ENCODE data around the gene RNF212B. TPM values are rescaled to one million over a fixed set of nuclear protein-coding genes. Genes with fewer than 3 reads are reported as not detected.

RNF212B gene
- total and polyA plus RNA-seq, 9 donors = not detected

DNA sequence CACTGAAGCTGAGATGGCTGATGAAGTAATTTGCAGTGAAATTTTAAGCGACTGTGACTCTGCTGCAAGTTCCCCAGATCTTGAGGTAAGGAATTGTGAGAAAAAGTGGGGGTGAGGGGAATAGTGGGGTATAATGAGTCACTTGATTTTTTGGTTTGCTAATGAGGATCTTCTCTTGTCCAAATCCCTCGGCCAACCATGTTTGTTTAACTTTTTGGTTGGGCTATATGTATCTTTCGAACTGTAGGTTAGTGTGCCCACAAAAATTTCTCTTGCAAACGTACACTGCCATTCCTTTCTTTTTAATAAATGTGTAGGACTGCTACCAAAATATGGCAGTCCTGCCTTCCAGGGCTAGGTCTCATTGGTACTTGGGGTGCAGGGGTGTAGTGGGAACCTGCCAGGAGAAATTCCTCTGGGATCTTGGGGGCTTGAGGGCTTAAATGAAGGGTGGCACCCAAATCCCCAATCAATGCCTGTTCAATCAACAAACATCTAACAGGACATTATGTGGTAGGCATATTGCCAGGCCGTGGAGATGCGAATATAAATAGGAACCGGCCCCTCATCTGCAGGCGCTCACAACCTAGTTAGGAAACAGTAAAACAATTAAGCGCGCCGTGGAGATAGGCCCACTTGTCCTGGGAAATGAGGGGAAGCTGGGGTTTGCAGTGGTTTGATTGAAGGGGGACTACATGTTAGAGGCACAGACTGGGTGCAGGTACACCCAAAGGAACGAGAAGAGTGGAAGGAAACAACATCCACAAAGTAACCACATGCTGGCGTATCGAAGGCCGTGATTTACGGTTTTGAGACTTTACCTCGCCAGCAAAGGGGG is 82.2 kb downstream of the RNF212B start:
- Histone ChIP-seq H3K4me1 (ENCODE audit: insufficient read depth) (peaks cover 9% of the 10 kb centered on the region), H3K27ac (peak overlapping the region in 1 of 2 donors; percentile 98), H3K36me3 (no peaks in the 10 kb centered on the region), H3K9me3 (no peaks in the 10 kb centered on the region), H3K27me3 (no peaks in the 10 kb centered on the region), H3K4me3 (peak overlapping the region; percentile 46)
- whole genome bisulfite sequencing, 3 donors = 85 to 94% (median 89%) methylated on average over 17 of the region's 17 CpGs
- intact Hi-C loops (cut with DNase I) = loop anchor here (1.0 to 10.0 kb wide), 6 partner anchors 17 to 245 kb away; partner anchors contain the start of genes NGDN (in 3 of the 4), PPP1R3E (in 2 of the 4), AP1G2 (in 1 of the 4) and THTPA (in 1 of the 4)
- TF ChIP-seq, protein P1, sequence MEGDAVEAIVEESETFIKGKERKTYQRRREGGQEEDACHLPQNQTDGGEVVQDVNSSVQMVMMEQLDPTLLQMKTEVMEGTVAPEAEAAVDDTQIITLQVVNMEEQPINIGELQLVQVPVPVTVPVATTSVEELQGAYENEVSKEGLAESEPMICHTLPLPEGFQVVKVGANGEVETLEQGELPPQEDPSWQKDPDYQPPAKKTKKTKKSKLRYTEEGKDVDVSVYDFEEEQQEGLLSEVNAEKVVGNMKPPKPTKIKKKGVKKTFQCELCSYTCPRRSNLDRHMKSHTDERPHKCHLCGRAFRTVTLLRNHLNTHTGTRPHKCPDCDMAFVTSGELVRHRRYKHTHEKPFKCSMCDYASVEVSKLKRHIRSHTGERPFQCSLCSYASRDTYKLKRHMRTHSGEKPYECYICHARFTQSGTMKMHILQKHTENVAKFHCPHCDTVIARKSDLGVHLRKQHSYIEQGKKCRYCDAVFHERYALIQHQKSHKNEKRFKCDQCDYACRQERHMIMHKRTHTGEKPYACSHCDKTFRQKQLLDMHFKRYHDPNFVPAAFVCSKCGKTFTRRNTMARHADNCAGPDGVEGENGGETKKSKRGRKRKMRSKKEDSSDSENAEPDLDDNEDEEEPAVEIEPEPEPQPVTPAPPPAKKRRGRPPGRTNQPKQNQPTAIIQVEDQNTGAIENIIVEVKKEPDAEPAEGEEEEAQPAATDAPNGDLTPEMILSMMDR (IDR thresholded peaks at IDR 0.05) = no peak
- TF ChIP-seq EP300 (IDR thresholded peaks at IDR 0.05) = no peak
- TF ChIP-seq POLR2A (IDR thresholded peaks at IDR 0.05) = peak; percentile 19
- peak in 3 of 5 donors; percentile 28 to 52 (median 44) for DNase-seq

DNA sequence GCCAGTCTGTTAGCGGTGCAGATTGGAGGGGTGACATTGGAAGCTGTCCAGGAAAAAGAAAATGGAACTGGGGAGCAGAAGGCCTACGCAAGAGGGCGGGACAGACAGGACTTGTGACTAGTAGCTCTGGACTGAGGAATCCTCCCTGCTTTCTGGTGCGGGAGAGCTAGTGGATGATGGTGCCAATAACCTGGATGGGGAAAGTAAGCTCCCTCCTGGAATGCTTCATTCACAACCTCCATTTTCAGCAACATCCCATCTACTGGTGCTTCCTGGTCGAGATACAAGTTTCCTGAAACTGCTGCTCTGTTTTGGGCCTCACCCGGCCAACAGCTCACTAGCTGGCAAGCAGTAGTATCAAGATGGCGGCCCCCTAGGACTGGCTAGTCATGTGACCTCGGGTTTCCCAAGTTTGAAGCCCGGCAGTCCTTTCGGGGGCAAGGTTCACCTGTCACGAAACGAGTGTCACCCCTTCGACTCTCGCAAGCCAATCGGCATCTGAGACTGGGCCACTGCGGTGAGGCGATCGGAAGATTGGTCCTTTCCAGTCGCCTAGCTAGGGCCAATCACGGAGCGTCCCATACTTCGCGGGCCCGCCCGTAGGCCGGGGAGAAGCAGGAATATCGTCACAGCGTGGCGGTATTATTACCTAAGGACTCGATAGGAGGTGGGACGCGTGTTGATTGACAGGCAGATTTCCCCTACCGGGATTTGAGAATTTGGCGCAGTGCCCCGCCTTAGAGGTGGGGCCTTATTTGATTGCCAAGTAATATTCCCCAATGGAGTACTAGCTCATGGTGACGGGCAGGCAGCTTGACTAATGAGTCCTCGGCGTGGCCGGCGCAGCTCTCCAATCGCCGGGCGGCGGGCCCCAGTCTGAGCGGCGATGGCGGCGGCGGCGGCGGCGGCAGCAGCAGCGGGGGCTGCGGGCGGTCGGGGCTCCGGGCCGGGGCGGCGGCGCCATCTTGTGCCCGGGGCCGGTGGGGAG is 83.1 kb downstream of the RNF212B start, which contains the start of gene PABPN1:
TSS of gene PABPN1 (plus strand) at position 874 of the 988 bp plus-strand sequence. CDS start at position 887, 13 bp downstream.
- peak within 1 kb of the TSS; percentile 81 for H3K4me3 ChIP-seq
- H3K36me3 ChIP-seq = no peaks in the 10 kb centered on the region
- TF ChIP-seq, protein P1 (IDR thresholded peaks at IDR 0.05) = no peak
- TF ChIP-seq EP300 (IDR thresholded peaks at IDR 0.05) (peak; percentile 74), POLR2A (IDR thresholded peaks at IDR 0.05) (peak; percentile 70)
- intact Hi-C loops (cut with DNase I) = loop anchor here (1.0 to 10.0 kb wide), 6 partner anchors 18 to 244 kb away; partner anchors contain the start of genes NGDN (in 3 of the 4), PPP1R3E (in 2 of the 4), AP1G2 (in 1 of the 4) and THTPA (in 1 of the 4)
- peaks cover 10% of the 10 kb centered on the region for H3K4me1 ChIP-seq (ENCODE audit: insufficient read depth)
- peak within 1 kb of the TSS; percentile 74 to 98 for H3K27ac ChIP-seq
- DNase-seq = peak; percentile 99 to 100 (median 99)
- H3K27me3 ChIP-seq = no peaks in the 10 kb centered on the region
- WGBS, 3 donors = 2 to 6% (median 2%) methylated on average over 43 to 63 of the region's 63 CpGs
- H3K9me3 ChIP-seq = no peaks in the 10 kb centered on the region

DNA sequence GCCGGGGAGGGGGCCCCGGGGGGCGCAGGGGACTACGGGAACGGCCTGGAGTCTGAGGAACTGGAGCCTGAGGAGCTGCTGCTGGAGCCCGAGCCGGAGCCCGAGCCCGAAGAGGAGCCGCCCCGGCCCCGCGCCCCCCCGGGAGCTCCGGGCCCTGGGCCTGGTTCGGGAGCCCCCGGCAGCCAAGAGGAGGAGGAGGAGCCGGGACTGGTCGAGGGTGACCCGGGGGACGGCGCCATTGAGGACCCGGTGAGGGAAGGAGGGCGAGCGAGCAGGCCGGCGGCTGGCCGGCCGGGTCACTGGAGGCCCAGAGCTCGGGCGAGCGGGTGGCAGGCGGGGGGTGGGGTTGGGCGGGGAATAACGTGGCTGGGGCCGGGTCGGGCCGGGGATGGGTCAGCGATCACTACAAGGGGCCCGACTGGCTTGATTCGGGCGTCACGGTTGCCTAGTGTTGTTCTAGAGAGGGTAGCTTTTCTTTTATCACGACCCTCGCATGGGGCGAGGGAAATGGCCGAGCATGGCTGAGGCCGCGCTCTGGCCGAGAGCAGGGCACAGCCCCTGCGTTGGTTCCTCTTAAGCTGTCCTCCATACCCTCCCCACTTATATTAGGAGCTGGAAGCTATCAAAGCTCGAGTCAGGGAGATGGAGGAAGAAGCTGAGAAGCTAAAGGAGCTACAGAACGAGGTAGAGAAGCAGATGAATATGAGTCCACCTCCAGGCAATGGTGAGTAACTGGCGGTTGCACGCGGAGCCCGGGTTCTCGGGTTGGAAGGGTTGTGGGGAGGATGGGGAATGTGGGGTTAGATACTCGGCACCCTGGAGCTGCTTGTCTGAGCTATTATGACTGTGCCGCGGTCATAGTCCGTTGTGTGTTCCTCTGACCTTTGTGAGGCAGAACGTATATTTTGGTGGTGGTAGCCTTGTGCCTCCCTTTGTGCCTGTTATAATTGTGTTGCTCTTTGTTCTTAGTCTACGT is 84.1 kb downstream of the RNF212B start:
- WGBS, 3 donors = 1% methylated on average over 23 to 64 of the region's 64 CpGs
- Histone ChIP-seq H3K4me1 (ENCODE audit: insufficient read depth) (peaks cover 10% of the 10 kb centered on the region), H3K9me3 (no peaks in the 10 kb centered on the region), H3K27ac (peak overlapping the region; percentile 67 to 76), H3K27me3 (no peaks in the 10 kb centered on the region), H3K36me3 (no peaks in the 10 kb centered on the region), H3K4me3 (peak overlapping the region; percentile 81)
- TF ChIP-seq POLR2A (IDR thresholded peaks at IDR 0.05) (no peak), EP300 (IDR thresholded peaks at IDR 0.05) (no peak)
- TF ChIP-seq, protein P1 (IDR thresholded peaks at IDR 0.05) = no peak
- intact Hi-C loops (cut with DNase I) = loop anchor here (2.0 to 10.0 kb wide), 5 partner anchors 19 to 243 kb away; partner anchors contain the start of genes NGDN (in 3 of the 4), PPP1R3E (in 2 of the 4), AP1G2 (in 1 of the 4) and THTPA (in 1 of the 4)
- peak in 1 of 5 donors; percentile 70 for DNase-seq

Small RNAs within 50 kb of the gene (small RNA-seq; reads per million reads assigned to genes)
- gene AL049829.1 (not detected), gene RNU6-1046P (not detected)

Other genes with a start within 250 kb of the RNF212B start
- 10 to 100 TPM in 4 of 7 donors, 1 to 10 TPM in 3; 7.2 to 11.8 (median 10.2) TPM for gene C14orf93, start 227.8 kb upstream of the RNF212B start, total RNA-seq
- gene C14orf93, start 227.8 kb upstream of the RNF212B start, polyA plus RNA-seq = 10 to 100 TPM; 12.1 to 12.7 TPM
- 100 to 1,000 TPM in 1 of 7 donors, 10 to 100 TPM in 6; 65.3 to 144 (median 77.4) TPM for gene PSMB5, start 203.0 kb upstream of the RNF212B start, total RNA-seq
- gene PSMB5, start 203.0 kb upstream of the RNF212B start, polyA plus RNA-seq = 100 to 1,000 TPM in 1 of 2 donors, 10 to 100 TPM in 1; 79.9 to 112 TPM
- not detected for gene PSMB11, start 195.7 kb upstream of the RNF212B start, total RNA-seq
- gene PSMB11, start 195.7 kb upstream of the RNF212B start, polyA plus RNA-seq = not detected
- 1 to 10 TPM; 1.0 to 6.6 (median 2.3) TPM for gene CDH24, start 180.4 kb upstream of the RNF212B start, total RNA-seq
- gene CDH24, start 180.4 kb upstream of the RNF212B start, polyA plus RNA-seq = 1 to 10 TPM; 2.1 to 5.5 TPM
- gene ACIN1, start 142.8 kb upstream of the RNF212B start, total RNA-seq = 100 to 1,000 TPM in 5 of 7 donors, 10 to 100 TPM in 2; 83.3 to 162 (median 135) TPM
- 100 to 1,000 TPM in 1 of 2 donors, 10 to 100 TPM in 1; 95.4 to 165 TPM for gene ACIN1, start 142.8 kb upstream of the RNF212B start, polyA plus RNA-seq
- gene C14orf119, start 142.4 kb upstream of the RNF212B start, total RNA-seq = 10 to 100 TPM; 13.8 to 47.2 (median 41.5) TPM
- 10 to 100 TPM; 31.4 to 55.6 TPM for gene C14orf119, start 142.4 kb upstream of the RNF212B start, polyA plus RNA-seq
- not detected for gene CIROP, start 132.9 kb upstream of the RNF212B start, total RNA-seq
- gene CIROP, start 132.9 kb upstream of the RNF212B start, polyA plus RNA-seq = not detected
- gene CEBPE, start 118.7 kb upstream of the RNF212B start, total RNA-seq = not detected
- under 1 TPM in 1 of 2 donors, not detected in 1; 0.04 TPM for gene CEBPE, start 118.7 kb upstream of the RNF212B start, polyA plus RNA-seq
- gene SLC7A8, start 54.3 kb upstream of the RNF212B start, total RNA-seq = 100 to 1,000 TPM in 3 of 7 donors, 10 to 100 TPM in 4; 51.1 to 161 (median 95.4) TPM
- gene SLC7A8, start 54.3 kb upstream of the RNF212B start, polyA plus RNA-seq = 100 to 1,000 TPM in 1 of 2 donors, 10 to 100 TPM in 1; 45.9 to 104 TPM
- gene HOMEZ, start 48.2 kb downstream of the RNF212B start, total RNA-seq = 10 to 100 TPM in 5 of 7 donors, 1 to 10 TPM in 2; 5.9 to 22.8 (median 13.4) TPM
- 10 to 100 TPM in 1 of 2 donors, 1 to 10 TPM in 1; 7.6 to 23.7 TPM for gene HOMEZ, start 48.2 kb downstream of the RNF212B start, polyA plus RNA-seq
- gene PPP1R3E, start 64.9 kb downstream of the RNF212B start, total RNA-seq = 10 to 100 TPM in 5 of 7 donors, 1 to 10 TPM in 2; 6.8 to 26.4 (median 21.2) TPM
- gene PPP1R3E, start 64.9 kb downstream of the RNF212B start, polyA plus RNA-seq = 10 to 100 TPM; 10.7 to 17.3 TPM
- 10 to 100 TPM; 17.0 to 38.7 (median 29.1) TPM for gene BCL2L2, start 68.9 kb downstream of the RNF212B start, total RNA-seq
- gene BCL2L2, start 68.9 kb downstream of the RNF212B start, polyA plus RNA-seq = 10 to 100 TPM; 31.7 to 36.0 TPM
- 100 to 1,000 TPM in 5 of 7 donors, 10 to 100 TPM in 2; 37.2 to 164 (median 136) TPM for gene PABPN1, start 83.5 kb downstream of the RNF212B start, total RNA-seq
- gene PABPN1, start 83.5 kb downstream of the RNF212B start, polyA plus RNA-seq = 100 to 1,000 TPM in 1 of 2 donors, 10 to 100 TPM in 1; 93.4 to 117 TPM
- 10 to 100 TPM; 25.0 to 48.0 (median 38.5) TPM for gene SLC22A17, start 115.0 kb downstream of the RNF212B start, total RNA-seq
- 10 to 100 TPM in 1 of 2 donors, 1 to 10 TPM in 1; 8.9 to 32.7 TPM for gene SLC22A17, start 115.0 kb downstream of the RNF212B start, polyA plus RNA-seq
- gene EFS, start 127.2 kb downstream of the RNF212B start, total RNA-seq = 10 to 100 TPM; 13.8 to 44.2 (median 34.6) TPM
- gene EFS, start 127.2 kb downstream of the RNF212B start, polyA plus RNA-seq = 10 to 100 TPM; 10.8 to 22.2 TPM
- gene IL25, start 134.9 kb downstream of the RNF212B start, total RNA-seq = not detected
- not detected for gene IL25, start 134.9 kb downstream of the RNF212B start, polyA plus RNA-seq
- gene CMTM5, start 139.1 kb downstream of the RNF212B start, total RNA-seq = under 1 TPM in 1 of 7 donors, not detected in 6; 0.48 TPM
- gene CMTM5, start 139.1 kb downstream of the RNF212B start, polyA plus RNA-seq = 1 to 10 TPM in 1 of 2 donors, under 1 TPM in 1; 0.16 to 1.1 TPM
- gene MYH6, start 170.3 kb downstream of the RNF212B start, total RNA-seq = 1 to 10 TPM in 1 of 7 donors, under 1 TPM in 3, not detected in 3; 0.07 to 1.1 (median 0.74) TPM
- gene MYH6, start 170.3 kb downstream of the RNF212B start, polyA plus RNA-seq = under 1 TPM in 1 of 2 donors, not detected in 1; 0.31 TPM
- gene MYH7, start 197.7 kb downstream of the RNF212B start, total RNA-seq = 1 to 10 TPM in 1 of 7 donors, under 1 TPM in 2, not detected in 4; 0.92 to 1.1 (median 0.96) TPM
- under 1 TPM in 1 of 2 donors, not detected in 1; 0.93 TPM for gene MYH7, start 197.7 kb downstream of the RNF212B start, polyA plus RNA-seq
- gene NGDN, start 231.8 kb downstream of the RNF212B start, total RNA-seq = 10 to 100 TPM; 32.9 to 51.6 (median 38.4) TPM
- gene NGDN, start 231.8 kb downstream of the RNF212B start, polyA plus RNA-seq = 10 to 100 TPM; 48.5 to 57.5 TPM